Stimulated activated memory B cell treated with anti-CD40 and anti-IgM and Interleukin-4, amounts not matched to agents 10 μg/mL and 1 μg/mL and 100 μg/mL, for 72 hours (primary cell): ENCODE data around the gene NOXRED1.

ENCODE experiments used
- ATAC-seq: fragments of 150-1000 bp; cut with Tn5 transposase; 2 replicates; pipeline ENCODE4 v1.10.0; 2021
- H3K27ac Mint-ChIP-seq: one replicate; pipeline ENCODE4 v1.8.0; 2022; ENCODE audit warnings: mild to moderate bottlenecking, mixed read lengths
- H3K27me3 Mint-ChIP-seq: one replicate; pipeline ENCODE4 v1.8.0; 2022; ENCODE audit warnings: mixed read lengths
- H3K36me3 Mint-ChIP-seq: one replicate; pipeline ENCODE4 v1.8.0; 2022; ENCODE audit warnings: mixed read lengths
- H3K4me1 Mint-ChIP-seq: one replicate; pipeline ENCODE4 v1.8.0; 2022; ENCODE audit warnings: mixed read lengths
- H3K4me3 Mint-ChIP-seq: one replicate; pipeline ENCODE4 v1.8.0; 2022; ENCODE audit warnings: mild to moderate bottlenecking, moderate library complexity, mixed read lengths
- H3K9me3 Mint-ChIP-seq: one replicate; pipeline ENCODE4 v1.8.0; 2022; ENCODE audit warnings: mixed read lengths

The NOXRED1 gene

DNA sequence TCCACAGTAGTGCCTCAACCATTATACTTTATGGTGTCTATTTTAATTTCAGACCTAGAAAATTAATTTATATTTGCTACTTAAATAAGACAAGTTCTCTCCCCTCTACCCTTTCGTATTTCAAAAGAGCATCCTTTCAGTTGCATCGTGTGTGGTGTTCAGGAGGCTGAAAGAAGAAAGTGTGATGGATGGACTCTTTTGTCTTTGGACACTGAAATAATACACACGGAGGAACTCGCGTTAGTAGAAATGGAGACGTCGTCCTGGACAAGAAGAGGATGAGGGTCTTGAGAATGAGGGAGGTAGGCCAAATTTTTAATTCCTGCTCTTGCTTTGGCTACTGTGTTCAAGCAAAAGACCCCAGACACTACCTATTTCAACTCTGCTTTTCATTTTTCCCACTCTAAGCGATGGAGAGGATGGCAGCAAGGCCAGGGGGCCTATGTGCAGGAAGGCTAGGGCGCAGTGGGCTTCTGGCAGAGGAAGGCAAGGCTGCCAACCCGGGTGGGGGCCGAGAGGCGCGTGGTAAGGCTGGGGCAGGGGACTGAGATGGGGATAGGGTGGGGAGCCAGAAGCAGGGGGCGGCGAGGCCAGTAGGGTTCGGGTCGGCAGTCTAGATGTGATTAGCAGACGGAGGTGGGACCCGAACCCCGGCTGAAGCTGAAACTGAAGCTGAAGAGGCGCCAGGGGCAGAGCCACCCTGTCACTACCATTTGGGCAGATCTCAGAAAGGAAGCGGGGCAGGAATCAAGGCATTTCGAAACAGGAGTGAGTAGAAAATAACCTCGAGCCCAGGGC is 47.2 kb downstream of the NOXRED1 start:
- Mint-ChIP-seq H3K27me3 (no peaks in the 10 kb centered on the region), H3K4me1 (peaks cover 41% of the 10 kb centered on the region), H3K4me3 (peak overlapping the region; percentile 93), H3K9me3 (no peaks in the 10 kb centered on the region), H3K36me3 (peaks cover 23% of the 10 kb centered on the region), H3K27ac (no peak overlapping the region)
- ATAC-seq: peak; percentile 15

DNA sequence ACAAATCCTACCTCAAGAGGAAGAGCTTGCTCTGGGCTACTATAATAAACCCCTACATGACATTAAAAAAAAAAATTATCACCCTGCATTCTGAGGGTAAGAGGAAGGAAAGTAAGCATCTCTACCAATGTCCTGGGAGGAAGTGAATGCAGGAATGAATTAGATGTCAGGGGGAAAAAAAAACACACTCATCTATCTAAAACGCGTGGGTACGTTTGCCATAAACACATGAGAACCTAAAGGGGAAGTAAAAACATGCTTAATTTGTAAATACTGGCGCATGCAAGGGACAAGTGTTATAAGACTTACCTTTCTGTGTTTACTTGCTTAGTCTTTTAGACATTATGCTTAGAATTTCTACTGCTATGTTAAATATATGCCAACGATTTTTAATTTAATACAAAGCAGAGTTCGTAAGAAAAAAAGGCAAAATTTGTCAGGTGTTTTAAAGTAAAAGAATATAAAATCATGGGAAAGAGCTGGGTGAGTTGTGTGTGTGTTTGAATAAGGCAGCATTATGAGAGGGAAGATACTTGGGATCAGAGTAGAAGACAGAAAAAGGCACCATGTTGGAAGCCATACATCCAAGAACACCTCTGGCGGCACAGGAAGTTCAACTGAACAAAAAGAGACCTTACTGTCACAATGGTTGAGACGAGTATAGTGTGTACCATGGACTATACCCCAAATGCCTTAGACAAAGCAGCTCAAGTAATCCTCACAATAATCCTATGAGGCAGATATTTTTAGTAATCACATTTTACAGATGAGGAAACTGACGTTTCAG is 48.0 kb downstream of the NOXRED1 start:
- no peak overlapping the region for H3K27ac Mint-ChIP-seq
- ATAC-seq: no peak
- peak overlapping the region; percentile 93 for H3K4me3 Mint-ChIP-seq
- peaks cover 49% of the 10 kb centered on the region for H3K4me1 Mint-ChIP-seq
- peaks cover 23% of the 10 kb centered on the region for H3K36me3 Mint-ChIP-seq
- H3K27me3 Mint-ChIP-seq: no peaks in the 10 kb centered on the region
- H3K9me3 Mint-ChIP-seq: no peaks in the 10 kb centered on the region

DNA sequence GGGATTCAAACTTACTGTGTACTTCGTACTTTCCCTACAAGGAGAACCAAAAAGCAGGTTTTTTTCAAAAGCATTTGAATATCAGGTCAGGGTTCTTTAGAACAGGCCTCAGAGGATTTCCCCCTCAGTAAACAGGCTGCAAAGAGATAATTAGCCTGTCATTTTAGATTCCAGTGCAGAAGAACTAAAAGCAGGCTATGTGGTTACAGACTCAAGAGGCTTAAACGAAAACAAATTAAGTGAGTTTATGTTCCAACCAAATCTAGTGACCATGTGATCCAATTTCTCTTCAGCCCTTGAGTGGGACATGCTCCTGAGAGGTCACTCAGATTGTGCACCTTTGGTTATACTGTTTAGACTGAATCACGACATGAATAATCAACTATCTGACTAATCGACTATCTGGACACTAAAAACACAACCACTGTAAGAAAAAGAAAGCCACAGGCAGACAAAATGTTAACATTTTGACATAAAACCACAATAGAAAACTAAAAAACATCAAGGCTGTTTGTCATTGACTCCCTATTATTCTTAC is 51.0 kb downstream of the NOXRED1 start:
- peaks cover 32% of the 10 kb centered on the region for H3K36me3 Mint-ChIP-seq
- no peaks in the 10 kb centered on the region for H3K9me3 Mint-ChIP-seq
- peaks cover 62% of the 10 kb centered on the region for H3K4me1 Mint-ChIP-seq
- no peaks in the 10 kb centered on the region for H3K27me3 Mint-ChIP-seq
- no peak overlapping the region for H3K27ac Mint-ChIP-seq
- ATAC-seq: peak; percentile 77
- H3K4me3 Mint-ChIP-seq: peak overlapping the region; percentile 60

DNA sequence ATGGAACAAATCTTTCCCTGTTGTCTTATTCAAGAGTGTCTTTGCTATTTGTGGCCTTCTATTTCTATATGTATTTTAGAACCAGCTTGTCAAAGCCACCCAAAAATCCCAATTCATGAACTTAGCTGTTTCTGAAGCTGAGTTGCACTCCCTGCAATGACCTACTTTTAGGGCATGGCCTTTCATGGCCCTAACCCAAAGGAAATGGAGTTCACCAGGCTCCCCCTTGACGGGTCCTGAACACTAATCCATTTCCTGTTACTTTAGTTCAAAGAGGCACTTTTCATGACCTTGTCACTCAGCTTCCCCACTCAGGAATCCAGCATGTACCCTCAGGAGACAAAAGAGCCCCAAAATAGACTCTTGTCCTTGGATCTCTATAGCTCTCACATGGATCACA is 54.0 kb downstream of the NOXRED1 start:
- Mint-ChIP-seq H3K36me3 (peaks cover 25% of the 10 kb centered on the region), H3K4me1 (peaks cover 72% of the 10 kb centered on the region), H3K27ac (peak overlapping the region; percentile 35), H3K9me3 (no peaks in the 10 kb centered on the region), H3K4me3 (no peak overlapping the region), H3K27me3 (no peaks in the 10 kb centered on the region)
- no peak for ATAC-seq

DNA sequence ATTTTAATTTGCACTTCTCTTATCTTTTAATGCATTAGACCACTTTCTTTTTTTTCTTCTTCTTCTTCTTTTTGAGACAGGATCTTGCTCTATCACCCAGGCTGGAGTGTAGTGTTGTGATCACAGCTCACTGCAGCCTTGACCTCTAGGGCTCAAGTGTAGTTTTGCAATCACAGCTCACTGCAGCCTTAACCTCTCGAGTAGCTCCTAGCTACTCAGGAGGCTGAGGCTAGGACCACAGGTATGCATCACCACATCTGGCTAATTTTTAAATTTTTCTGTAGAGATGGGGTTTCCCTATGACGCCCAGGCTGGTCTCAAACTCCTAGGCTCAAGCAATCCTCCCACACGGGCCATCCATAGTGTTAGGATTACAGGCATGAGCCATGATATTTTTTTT is 59.2 kb downstream of the NOXRED1 start:
- no peaks in the 10 kb centered on the region for H3K9me3 Mint-ChIP-seq
- peak overlapping the region; percentile 25 for H3K27ac Mint-ChIP-seq
- H3K4me1 Mint-ChIP-seq: peaks cover 75% of the 10 kb centered on the region
- H3K4me3 Mint-ChIP-seq: no peak overlapping the region
- peaks cover 26% of the 10 kb centered on the region for H3K36me3 Mint-ChIP-seq
- no peaks in the 10 kb centered on the region for H3K27me3 Mint-ChIP-seq
- ATAC-seq: no peak

DNA sequence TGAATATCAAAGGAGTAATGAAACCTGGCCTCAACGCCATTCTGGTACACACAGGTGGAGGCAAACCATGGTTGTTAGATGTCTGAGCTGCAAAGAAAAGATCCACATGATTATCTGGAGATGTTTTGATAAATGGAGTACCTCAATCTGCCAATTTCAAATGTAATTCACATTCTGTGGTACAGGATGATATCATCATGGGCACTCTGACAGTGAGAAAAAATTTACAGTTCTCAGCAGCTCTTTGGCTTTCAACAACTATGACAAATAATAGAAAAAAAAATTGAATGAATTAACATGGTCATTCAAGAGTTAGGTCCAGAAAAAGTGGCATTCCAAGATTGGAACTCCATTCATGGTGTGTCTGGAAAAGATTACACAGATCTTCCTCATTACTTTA is 63.7 kb downstream of the NOXRED1 start:
- no peak overlapping the region for H3K27ac Mint-ChIP-seq
- ATAC-seq: no peak
- H3K36me3 Mint-ChIP-seq: peaks cover 22% of the 10 kb centered on the region
- H3K27me3 Mint-ChIP-seq: no peaks in the 10 kb centered on the region
- H3K4me1 Mint-ChIP-seq: peaks cover 52% of the 10 kb centered on the region
- H3K9me3 Mint-ChIP-seq: no peaks in the 10 kb centered on the region
- H3K4me3 Mint-ChIP-seq: no peak overlapping the region

DNA sequence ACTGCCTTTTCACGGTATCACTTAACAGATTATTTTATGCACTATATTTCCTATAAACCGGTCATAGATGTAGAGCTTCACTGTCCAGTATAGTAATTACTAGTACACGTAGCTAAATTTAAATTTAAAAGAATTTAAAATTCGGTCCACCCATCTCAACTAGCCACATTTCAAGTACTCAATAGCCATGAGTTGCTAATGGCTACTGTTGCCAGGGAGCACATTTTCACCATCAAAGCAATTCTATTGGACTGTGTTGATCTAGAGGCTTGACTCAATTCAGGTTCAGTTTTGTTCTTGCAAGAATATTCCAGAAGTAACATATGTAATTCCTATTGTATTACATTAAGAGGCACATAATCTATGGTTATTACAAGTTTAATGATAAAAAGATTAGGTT is 66.4 kb downstream of the NOXRED1 start:
- Mint-ChIP-seq H3K4me1 (peaks cover 32% of the 10 kb centered on the region), H3K27me3 (no peaks in the 10 kb centered on the region), H3K4me3 (no peak overlapping the region), H3K36me3 (peaks cover 18% of the 10 kb centered on the region), H3K27ac (peak overlapping the region; percentile 8), H3K9me3 (no peaks in the 10 kb centered on the region)
- no peak for ATAC-seq

DNA sequence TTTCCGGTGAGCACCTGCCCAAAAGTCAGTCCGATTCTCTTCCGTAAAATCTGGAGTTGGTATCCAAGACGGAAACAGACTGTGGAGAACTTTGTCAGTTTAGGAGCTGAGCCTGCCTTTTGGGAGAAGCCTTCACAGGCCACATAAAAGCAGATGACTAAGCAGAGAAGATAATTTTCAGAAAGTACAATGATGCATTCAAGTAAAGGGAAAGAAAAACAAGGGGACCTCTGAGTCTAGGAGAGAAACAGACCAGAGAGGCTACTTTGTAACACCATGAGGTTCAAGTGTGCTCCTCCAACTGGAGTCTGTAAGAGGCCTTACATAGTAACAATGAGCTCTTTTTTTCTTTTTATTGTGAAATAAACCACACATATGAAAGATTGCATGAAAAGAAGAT is 67.5 kb downstream of the NOXRED1 start:
- no peak for ATAC-seq
- Mint-ChIP-seq H3K4me3 (no peak overlapping the region), H3K9me3 (no peaks in the 10 kb centered on the region), H3K27me3 (no peaks in the 10 kb centered on the region), H3K4me1 (peaks cover 21% of the 10 kb centered on the region), H3K36me3 (peaks cover 9% of the 10 kb centered on the region), H3K27ac (no peak overlapping the region)

DNA sequence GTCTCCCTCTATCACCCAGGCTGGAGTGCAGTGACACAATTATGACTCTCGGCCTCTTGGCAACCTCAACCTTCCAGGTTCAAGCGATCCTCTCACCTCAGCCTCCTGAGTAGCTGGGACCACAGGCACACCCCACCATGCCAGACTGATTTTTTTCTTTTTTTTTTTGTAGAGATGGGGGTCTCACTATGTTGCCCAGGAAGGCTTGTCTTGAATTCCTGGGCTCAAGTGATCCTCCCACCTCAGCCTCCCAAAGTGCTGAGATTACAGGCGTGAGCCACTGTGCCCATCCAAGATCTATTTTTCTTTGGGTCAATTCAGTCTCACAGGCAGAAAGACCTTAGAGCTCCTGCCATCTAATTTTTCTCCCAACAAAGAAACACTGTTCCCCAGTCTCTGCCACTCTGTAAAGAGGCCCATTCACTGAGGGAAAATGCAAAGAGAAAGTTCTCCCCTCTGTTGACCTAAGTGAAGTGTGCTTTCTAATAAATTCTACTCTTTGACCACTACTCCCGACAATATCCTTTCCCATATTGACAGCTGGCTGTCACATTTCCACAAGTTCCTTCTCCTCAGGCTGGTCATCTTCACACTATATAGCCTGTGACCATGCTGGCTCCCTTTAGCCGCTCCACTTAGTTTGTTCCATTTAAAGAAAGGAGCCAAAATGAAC is 69.7 kb downstream of the NOXRED1 start:
- Mint-ChIP-seq H3K4me1 (peaks cover 22% of the 10 kb centered on the region), H3K9me3 (no peaks in the 10 kb centered on the region), H3K27me3 (no peaks in the 10 kb centered on the region), H3K27ac (no peak overlapping the region), H3K4me3 (no peak overlapping the region), H3K36me3 (peaks cover 27% of the 10 kb centered on the region)
- ATAC-seq: no peak

DNA sequence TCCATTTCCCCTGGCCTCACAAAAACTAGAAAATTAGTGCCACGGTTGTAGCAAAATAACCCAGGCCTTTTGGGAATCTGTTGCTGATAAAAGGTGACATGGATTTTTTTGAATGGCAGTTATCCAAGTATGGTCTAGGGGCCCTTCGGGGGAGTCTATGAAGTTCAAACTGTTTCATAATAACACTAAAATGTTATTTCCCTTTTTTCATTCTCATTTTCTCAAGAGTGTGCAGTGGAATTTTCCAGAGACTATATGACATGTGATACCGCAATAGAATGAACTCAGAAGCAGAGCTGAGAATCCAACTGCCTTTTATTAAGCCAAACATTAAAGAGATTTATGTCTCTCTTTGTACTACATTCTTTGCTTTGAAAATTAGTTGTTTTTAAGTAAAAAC is 75.6 kb downstream of the NOXRED1 start:
- Mint-ChIP-seq H3K4me1 (peaks cover 18% of the 10 kb centered on the region), H3K27me3 (no peaks in the 10 kb centered on the region), H3K4me3 (no peak overlapping the region), H3K36me3 (peaks cover 48% of the 10 kb centered on the region), H3K27ac (peak overlapping the region; percentile 81), H3K9me3 (no peaks in the 10 kb centered on the region)
- peak; percentile 81 for ATAC-seq

DNA sequence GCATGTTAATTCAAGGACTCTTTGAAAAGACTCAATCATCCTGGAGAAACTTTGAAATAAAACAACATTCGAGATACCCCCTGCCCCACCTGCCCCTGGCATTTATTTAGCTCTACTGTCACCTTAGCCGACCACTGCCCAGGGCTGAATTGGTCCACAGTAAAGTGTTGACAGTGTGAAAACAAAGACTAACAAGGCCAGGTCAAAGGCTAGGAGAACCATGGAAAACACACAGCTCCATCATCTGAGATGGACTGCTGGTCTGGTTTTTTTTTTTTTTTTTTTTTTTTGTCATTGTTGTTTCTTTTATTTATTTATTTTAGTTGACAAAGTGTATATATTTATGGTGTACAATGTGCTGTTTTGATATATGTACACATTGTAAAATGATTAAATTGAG is 76.8 kb downstream of the NOXRED1 start:
- H3K27ac Mint-ChIP-seq: peak overlapping the region; percentile 81
- no peak overlapping the region for H3K4me3 Mint-ChIP-seq
- no peaks in the 10 kb centered on the region for H3K9me3 Mint-ChIP-seq
- H3K4me1 Mint-ChIP-seq: peaks cover 18% of the 10 kb centered on the region
- no peak for ATAC-seq
- peaks cover 61% of the 10 kb centered on the region for H3K36me3 Mint-ChIP-seq
- no peaks in the 10 kb centered on the region for H3K27me3 Mint-ChIP-seq

DNA sequence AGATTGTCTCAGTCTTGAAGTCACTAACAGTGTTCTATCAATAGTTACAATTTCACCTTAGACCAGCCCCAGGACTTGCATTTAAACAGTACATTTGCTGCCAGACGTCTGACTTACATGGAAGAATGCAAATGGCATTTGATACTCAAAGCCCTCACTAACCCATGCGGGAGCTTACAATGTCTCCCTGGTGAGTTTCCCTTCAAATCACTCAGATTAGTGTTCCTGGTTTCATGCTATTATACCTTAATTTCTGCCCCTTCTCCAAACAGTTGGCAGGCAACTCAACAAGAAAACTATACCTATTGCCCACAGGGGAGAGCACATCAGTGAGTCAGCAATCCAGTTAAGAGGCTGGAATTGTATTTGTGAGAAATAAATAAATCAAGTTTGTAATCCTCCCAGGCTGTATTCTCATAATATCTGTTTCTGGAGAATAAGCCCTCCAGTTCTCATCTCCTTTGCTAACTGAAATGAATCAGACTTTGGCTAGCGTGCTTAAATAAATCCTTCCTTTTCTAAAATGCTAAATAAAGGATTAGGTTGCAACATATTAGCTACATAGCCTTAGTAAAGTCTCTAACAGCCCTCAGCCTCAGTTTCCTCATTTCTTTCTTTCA is 78.8 kb downstream of the NOXRED1 start:
- Mint-ChIP-seq H3K9me3 (no peaks in the 10 kb centered on the region), H3K36me3 (peaks cover 56% of the 10 kb centered on the region), H3K4me3 (no peak overlapping the region), H3K27ac (no peak overlapping the region), H3K27me3 (no peaks in the 10 kb centered on the region), H3K4me1 (peaks cover 13% of the 10 kb centered on the region)
- ATAC-seq: no peak
